Fibroblast of lung (primary cell): ENCODE results near the gene TBXAS1. TPM values are rescaled to one million over a fixed set of nuclear protein-coding genes. Genes with fewer than 3 reads are reported as not detected.

Source experiments
- DNase-seq, 2 donors: peaks; one replicate each; pipeline versions ENCODE4 v3.0.0 to v3.0.0-alpha.2; 2010; ENCODE audit warnings: low read depth in 2 of 2
- H2AFZ ChIP-seq: 2 replicates; pipeline ENCODE4 v1.5.1; 2012; ENCODE audit warnings: low read length, control low read depth, inconsistent platforms
- H3K27ac ChIP-seq: 2 replicates; pipeline ENCODE4 v1.5.1; 2011; ENCODE audit warnings: low read length, control low read depth; ENCODE audit not compliant: insufficient read depth
- H3K27me3 ChIP-seq: 2 replicates; pipeline ENCODE4 v1.5.1; 2011; ENCODE audit warnings: mild to moderate bottlenecking, low read length; ENCODE audit not compliant: control insufficient read depth, insufficient read depth
- H3K36me3 ChIP-seq: 2 replicates; pipeline ENCODE4 v1.5.1; 2011; ENCODE audit warnings: low read length; ENCODE audit not compliant: control insufficient read depth, insufficient read depth
- H3K4me1 ChIP-seq: 2 replicates; pipeline ENCODE4 v1.5.1; 2011; ENCODE audit warnings: low read length; ENCODE audit not compliant: control insufficient read depth, insufficient read depth; ENCODE audit errors: extremely low read depth
- H3K4me2 ChIP-seq: 2 replicates; pipeline ENCODE4 v1.5.1; 2011; ENCODE audit warnings: low read length, control low read depth; ENCODE audit not compliant: insufficient read depth; ENCODE audit errors: extremely low read depth
- H3K4me3 ChIP-seq, 4 experiments: fragments of 200-600 bp in 1 of 4; sonication (generic) in 1 of 4; replicated peaks in 1 of 4; 2 replicates each; pipeline ENCODE4 v1.5.1; 2011 to 2016; ENCODE audit warnings: low read length in 4 of 4, low read depth in 3 of 4, mild to moderate bottlenecking in 3 of 4, control low read depth in 2 of 4, inconsistent platforms in 1 of 4, mixed read lengths in 1 of 4; ENCODE audit not compliant: insufficient read depth in 1 of 4; ENCODE audit errors: control extremely low read depth in 1 of 4
- H3K79me2 ChIP-seq: 2 replicates; pipeline ENCODE4 v1.5.1; 2012; ENCODE audit warnings: mild to moderate bottlenecking, low read length, inconsistent platforms; ENCODE audit not compliant: control insufficient read depth, insufficient read depth
- H3K9ac ChIP-seq: 2 replicates; pipeline ENCODE4 v1.5.1; 2011; ENCODE audit warnings: mild to moderate bottlenecking, low read length, control low read depth; ENCODE audit not compliant: insufficient read depth
- H3K9me3 ChIP-seq: 2 replicates; pipeline ENCODE4 v1.5.1; 2012; ENCODE audit warnings: low read depth, low read length; ENCODE audit not compliant: control insufficient read depth, insufficient read depth
- H4K20me1 ChIP-seq: 2 replicates; pipeline ENCODE4 v1.5.1; 2011; ENCODE audit warnings: low read length; ENCODE audit not compliant: control insufficient read depth, insufficient read depth; ENCODE audit errors: extremely low read depth
- CTCF ChIP-seq, 2 donors: IDR thresholded peaks in 1 of 2; conservative IDR thresholded peaks in 1 of 2; 1 replicate in 1 of 2; 2 replicates in 1 of 2; pipeline ENCODE4 v1.5.1; 2011 to 2012; ENCODE audit warnings: low read length in 2 of 2, control low read depth in 1 of 2, inconsistent platforms in 1 of 2, low read depth in 1 of 2, mild to moderate bottlenecking in 1 of 2
- EZH2 ChIP-seq: IDR thresholded peaks from 2 replicates; pipeline ENCODE4 v1.5.1; 2012; ENCODE audit warnings: low read length, control low read depth, mild to moderate bottlenecking; ENCODE audit errors: missing control alignments
- polyA plus RNA-seq, 2 donors: library from polyadenylated mRNA; depleted of rRNA in 1 of 2; stranded (reverse) in 1 of 2; unstranded in 1 of 2; fragments of >200 nt; gene quantifications; 2 replicates each; pipeline ENCODE4 v1.2.1, GENCODE V29; 2011 to 2012; ENCODE audit warnings: missing spikeins in 1 of 2
- total RNA-seq: library from RNA; depleted of rRNA; stranded (reverse); fragments of >200 nt; gene quantifications from 2 replicates; pipeline ENCODE4 v1.2.1, GENCODE V29; 2014

Gene TBXAS1
- total and polyA plus RNA-seq, 2 donors (not counting 1 experiment from before 2014, with no cell fraction given), result 1.5 to 2.1 TPM

- H3K79me2 ChIP-seq, result no peaks in the 10 kb centered on the region
- H3K9me3 ChIP-seq, result no peaks in the 10 kb centered on the region
- H3K27me3 ChIP-seq, result no peaks in the 10 kb centered on the region
- no peak overlapping the region for H3K4me3 ChIP-seq
- H4K20me1 ChIP-seq, result no peaks in the 10 kb centered on the region
- H3K9ac ChIP-seq, result no peak overlapping the region
- H2AFZ ChIP-seq, result no peak overlapping the region
- DNase-seq, result no peak
- H3K4me2 ChIP-seq, result no peak overlapping the region
- H3K36me3 ChIP-seq, result no peaks in the 10 kb centered on the region
- TF ChIP-seq EZH2 (no peak), CTCF (conservative IDR thresholded peaks at IDR 0.05 in 1 of 2, IDR thresholded peaks at IDR 0.05 in 1 of 2; ENCODE audit: low read depth in 1 of 2, low read length in 2 of 2) (no peak)
- no peak overlapping the region for H3K27ac ChIP-seq
- no peaks in the 10 kb centered on the region for H3K4me1 ChIP-seq
These were observed 46.8 kb downstream of the TBXAS1 start for GRCh38 chr7:139875821-139876241.

- no peaks in the 10 kb centered on the region for H3K36me3 ChIP-seq
- H3K27me3 ChIP-seq, result no peaks in the 10 kb centered on the region
- H4K20me1 ChIP-seq, result no peaks in the 10 kb centered on the region
- H3K9me3 ChIP-seq, result no peaks in the 10 kb centered on the region
- TF ChIP-seq EZH2 (no peak), CTCF (conservative IDR thresholded peaks at IDR 0.05 in 1 of 2, IDR thresholded peaks at IDR 0.05 in 1 of 2; ENCODE audit: low read depth in 1 of 2, low read length in 2 of 2) (no peak)
- no peak overlapping the region for H2AFZ ChIP-seq
- no peak overlapping the region for H3K9ac ChIP-seq
- no peak overlapping the region for H3K4me3 ChIP-seq
- peak; percentile 42 to 74 for DNase-seq
- no peak overlapping the region for H3K27ac ChIP-seq
- H3K4me1 ChIP-seq, result no peaks in the 10 kb centered on the region
- no peaks in the 10 kb centered on the region for H3K79me2 ChIP-seq
- H3K4me2 ChIP-seq, result no peak overlapping the region
These were observed 47.7 kb downstream of the TBXAS1 start for GRCh38 chr7:139876622-139877283.

- DNase-seq, result no peak
- H3K36me3 ChIP-seq, result no peaks in the 10 kb centered on the region
- H3K4me1 ChIP-seq, result no peaks in the 10 kb centered on the region
- no peak overlapping the region for H3K9ac ChIP-seq
- no peaks in the 10 kb centered on the region for H3K79me2 ChIP-seq
- H3K4me2 ChIP-seq, result no peak overlapping the region
- no peak overlapping the region for H2AFZ ChIP-seq
- no peaks in the 10 kb centered on the region for H4K20me1 ChIP-seq
- TF ChIP-seq CTCF (conservative IDR thresholded peaks at IDR 0.05 in 1 of 2, IDR thresholded peaks at IDR 0.05 in 1 of 2; ENCODE audit: low read depth in 1 of 2, low read length in 2 of 2) (no peak), EZH2 (no peak)
- H3K9me3 ChIP-seq, result no peaks in the 10 kb centered on the region
- H3K4me3 ChIP-seq, result no peak overlapping the region
- H3K27me3 ChIP-seq, result no peaks in the 10 kb centered on the region
- H3K27ac ChIP-seq, result no peak overlapping the region
These were observed 54.8 kb downstream of the TBXAS1 start for GRCh38 chr7:139883814-139884213.
